Measurements from ENCODE around the gene BMP7.

DNA sequence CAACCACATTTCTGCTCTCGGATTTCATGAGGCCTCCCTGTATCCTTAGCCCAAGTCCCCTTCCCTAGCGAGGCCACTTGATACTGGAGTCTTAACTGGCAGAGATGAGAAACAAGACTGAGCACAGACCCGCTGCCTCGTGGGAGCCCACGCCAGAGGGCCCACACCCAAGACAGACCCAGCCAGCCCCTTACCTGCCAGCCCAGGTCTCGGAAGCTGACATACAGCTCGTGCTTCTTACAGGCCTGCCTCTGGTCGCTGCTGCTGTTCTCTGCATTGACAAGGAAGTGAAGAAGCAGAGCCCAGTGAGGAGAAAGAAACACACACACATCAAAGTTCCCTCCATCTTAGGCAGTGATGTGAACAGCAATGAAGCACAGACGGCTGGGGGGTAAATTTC is 91.7 kb downstream of the BMP7 start:
- TF ChIP-seq GATA3 (IDR thresholded peaks at IDR 0.05; ENCODE audit: low read depth, low read length): no peak
- TF ChIP-seq GATA2 (IDR thresholded peaks at IDR 0.05; ENCODE audit: low read depth, low read length): no peak

Measured in SH-SY5Y (cell line).